Measurements from ENCODE around the gene EVC2.
A peak's percentile ranks its signal among the peaks of the same experiment; 100 is the strongest.

The EVC2 gene

GRCh38 chr4:5713861-5714260 lies 5.5 kb upstream of the EVC2 start:
- no peak for DNase-seq (ENCODE audit: low spot score)

GRCh38 chr4:5712931-5713330 lies 4.6 kb upstream of the EVC2 start:
- DNase-seq (ENCODE audit: low spot score), result no peak

- DNase-seq (ENCODE audit: low spot score), result no peak
Measured at GRCh38 chr4:5712517-5712916, 4.2 kb upstream of the EVC2 start.

GRCh38 chr4:5711479-5712184 lies 3.3 kb upstream of the EVC2 start:
- DNase-seq (ENCODE audit: low spot score), result no peak

- no peak for DNase-seq (ENCODE audit: low spot score)
Measured at GRCh38 chr4:5710961-5711478, 2.7 kb upstream of the EVC2 start, which contains the start of gene EVC. Gene EVC, plus strand, starts transcription at chr4:5711201. Its CDS starts 180 bp downstream, at chr4:5711381.

- DNase-seq (ENCODE audit: low spot score), result no peak
Measured at GRCh38 chr4:5710065-5710960, 2.0 kb upstream of the EVC2 start.

- DNase-seq (ENCODE audit: low spot score), result no peak
Measured at GRCh38 chr4:5709207-5709575, 832 bp upstream of the EVC2 start.

- DNase-seq (ENCODE audit: low spot score), result no peak
Measured at GRCh38 chr4:5707778-5708448, 446 bp downstream of the EVC2 start.

GRCh38 chr4:5707366-5707765 lies 993 bp downstream of the EVC2 start:
- no peak for DNase-seq (ENCODE audit: low spot score)

- DNase-seq (ENCODE audit: low spot score), result peak; percentile 41
Measured at GRCh38 chr4:5706486-5707290, 1.7 kb downstream of the EVC2 start.

GRCh38 chr4:5705647-5706320 lies 2.6 kb downstream of the EVC2 start:
- DNase-seq (ENCODE audit: low spot score), result no peak

GRCh38 chr4:5704276-5704675 lies 4.1 kb downstream of the EVC2 start:
- DNase-seq (ENCODE audit: low spot score), result no peak

GRCh38 chr4:5703831-5704230 lies 4.5 kb downstream of the EVC2 start:
- no peak for DNase-seq (ENCODE audit: low spot score)

GRCh38 chr4:5701971-5702370 lies 6.4 kb downstream of the EVC2 start:
- DNase-seq (ENCODE audit: low spot score), result no peak

GRCh38 chr4:5700459-5700858 lies 7.9 kb downstream of the EVC2 start:
- DNase-seq (ENCODE audit: low spot score), result no peak

GRCh38 chr4:5696341-5696740 lies 12.0 kb downstream of the EVC2 start:
- DNase-seq (ENCODE audit: low spot score), result no peak

- DNase-seq (ENCODE audit: low spot score), result no peak
Measured at GRCh38 chr4:5693871-5694270, 14.5 kb downstream of the EVC2 start.

GRCh38 chr4:5691491-5692132 lies 16.7 kb downstream of the EVC2 start:
- DNase-seq (ENCODE audit: low spot score), result no peak

GRCh38 chr4:5689065-5689464 lies 19.3 kb downstream of the EVC2 start:
- DNase-seq (ENCODE audit: low spot score), result no peak

GRCh38 chr4:5686338-5686737 lies 22.0 kb downstream of the EVC2 start:
- no peak for DNase-seq (ENCODE audit: low spot score)

- no peak for DNase-seq (ENCODE audit: low spot score)
Measured at GRCh38 chr4:5685296-5685695, 23.1 kb downstream of the EVC2 start.

Data from NAMALWA (cell line).